OCI-LY7 (cell line): ENCODE measurements around the gene KIF2B. TPM values are rescaled to one million over a fixed set of nuclear protein-coding genes. Genes with fewer than 3 reads are reported as not detected.

ENCODE experiments used
- BruUV-seq: library from RNA; stranded (reverse); fragments of 400-500 nt; replicated peaks from 2 replicates; lab custom pipeline; 2021; lab: Mats Ljungman, UMichigan
- CTCF ChIA-PET: fragments of 300-600 bp; sonication (Branson Sonifier 250); formaldehyde crosslinking; loops from one replicate; lab custom pipeline; 2022; ENCODE audit warnings: antibody characterized with exemption; ENCODE audit not compliant: unreplicated experiment; lab: Charles Lee
- POLR2A ChIA-PET: fragments of 300-600 bp; sonication (Branson Sonifier 250); formaldehyde crosslinking; loops from one replicate; lab custom pipeline; 2022; ENCODE audit warnings: antibody characterized with exemption; lab: Charles Lee
- DNase-seq: peaks from one replicate; pipeline ENCODE4 v3.0.0-alpha.2; 2015; ENCODE audit warnings: low spot score
- H2AFZ ChIP-seq: fragments of 200-600 bp; sonication (generic), shearing (Covaris generic); 2 replicates; pipeline ENCODE4 v1.6.1; 2014; ENCODE audit warnings: mild to moderate bottlenecking, antibody characterized with exemption, low read length, moderate library complexity
- H3K27ac ChIP-seq: fragments of 200-600 bp; sonication (generic); 2 replicates; pipeline ENCODE4 v1.5.1; 2014; ENCODE audit warnings: mixed run types, low read depth, mild to moderate bottlenecking, moderate library complexity, low read length, inconsistent platforms; ENCODE audit not compliant: poor library complexity, severe bottlenecking
- H3K36me3 ChIP-seq: fragments of 200-600 bp; sonication (generic); 2 replicates; pipeline ENCODE4 v1.6.1; 2014; ENCODE audit warnings: mild to moderate bottlenecking, antibody characterized with exemption, low read length, moderate library complexity, mixed read lengths; ENCODE audit not compliant: insufficient read depth
- H3K4me1 ChIP-seq: fragments of 200-600 bp; sonication (generic); 2 replicates; pipeline ENCODE4 v1.5.1; 2014; ENCODE audit warnings: mild to moderate bottlenecking, low read length; ENCODE audit not compliant: insufficient read depth, poor library complexity, severe bottlenecking
- H3K4me2 ChIP-seq: fragments of 200-600 bp; sonication (generic); 2 replicates; pipeline ENCODE4 v1.6.1; 2014; ENCODE audit warnings: mild to moderate bottlenecking, low read length
- H3K4me3 ChIP-seq: fragments of 200-600 bp; sonication (generic); 2 replicates; pipeline ENCODE4 v1.5.1; 2014; ENCODE audit warnings: mild to moderate bottlenecking, low read depth, low read length; ENCODE audit not compliant: poor library complexity, severe bottlenecking
- H3K79me2 ChIP-seq: fragments of 200-600 bp; sonication (generic); 2 replicates; pipeline ENCODE4 v1.6.1; 2016; ENCODE audit warnings: low read depth, mild to moderate bottlenecking, low read length, moderate library complexity, mixed read lengths; ENCODE audit not compliant: insufficient read depth
- H3K9me2 ChIP-seq: fragments of 200-600 bp; sonication (generic); 2 replicates; pipeline ENCODE4 v1.6.1; 2016; ENCODE audit warnings: mild to moderate bottlenecking, low read length, mixed read lengths; ENCODE audit not compliant: insufficient read depth
- H3K9me3 ChIP-seq: fragments of 200-600 bp; sonication (generic); 2 replicates; pipeline ENCODE4 v1.6.1; 2014; ENCODE audit warnings: mild to moderate bottlenecking, mixed run types, low read length, mixed read lengths
- H4K20me1 ChIP-seq: fragments of 200-600 bp; sonication (generic); 2 replicates; pipeline ENCODE4 v1.6.1; 2014; ENCODE audit warnings: mild to moderate bottlenecking, antibody characterized with exemption, low read length, moderate library complexity, mixed read lengths; ENCODE audit not compliant: insufficient read depth
- CTCF ChIP-seq: fragments of 200-600 bp; sonication (generic); conservative IDR thresholded peaks from 2 replicates; pipeline ENCODE4 v1.5.1; 2014; ENCODE audit warnings: mild to moderate bottlenecking, antibody characterized with exemption, low read length, moderate library complexity, mixed read lengths
- EZH2phosphoT487 ChIP-seq: fragments of 200-600 bp; sonication (generic); IDR thresholded peaks from 2 replicates; pipeline ENCODE4 v1.6.1; 2018; ENCODE audit warnings: low read depth, borderline replicate concordance, mild to moderate bottlenecking, mixed run types, antibody characterized with exemption, low read length, moderate library complexity, mixed read lengths
- intact Hi-C: fragments of 100-400 bp; cut with micrococcal nuclease; formaldehyde crosslinking; loops from one replicate; pipeline ENCODE4 v1.10.0; 2022; ENCODE audit not compliant: unreplicated experiment
- total RNA-seq, 2 experiments: library from RNA; depleted of rRNA in 1 of 2; stranded (reverse); fragments of >200 nt in 1 of 2; shearing (Covaris generic) in 1 of 2; gene quantifications; 2 replicates each; pipeline ENCODE4 v1.2.3, GENCODE V29; 2014 to 2022

Gene KIF2B
- total RNA-seq, 2 experiments from 2014 or later, result not detected

DNA sequence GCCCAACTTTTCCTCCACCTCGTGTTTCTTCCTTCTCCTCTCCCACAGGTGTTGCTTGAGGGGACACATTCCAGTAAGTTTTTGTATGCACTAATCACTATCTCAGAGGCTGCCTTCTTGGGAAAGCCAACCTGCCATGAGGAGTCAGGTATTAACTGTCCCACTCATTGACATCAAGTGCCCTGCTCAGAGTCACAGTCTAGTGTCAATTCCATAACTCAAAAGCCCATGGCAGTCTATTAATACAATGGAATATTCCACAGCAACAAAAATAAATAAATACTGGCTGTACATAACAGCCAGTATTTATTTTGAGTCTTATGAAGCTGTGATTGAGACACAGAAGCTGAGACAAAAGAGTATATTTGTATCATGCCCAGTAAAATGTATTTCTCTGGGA lies 26.1 kb upstream of the KIF2B start:
- POLR2A ChIA-PET, result no interaction called here
- TF ChIP-seq EZH2phosphoT487 (no peak), CTCF (no peak)

DNA sequence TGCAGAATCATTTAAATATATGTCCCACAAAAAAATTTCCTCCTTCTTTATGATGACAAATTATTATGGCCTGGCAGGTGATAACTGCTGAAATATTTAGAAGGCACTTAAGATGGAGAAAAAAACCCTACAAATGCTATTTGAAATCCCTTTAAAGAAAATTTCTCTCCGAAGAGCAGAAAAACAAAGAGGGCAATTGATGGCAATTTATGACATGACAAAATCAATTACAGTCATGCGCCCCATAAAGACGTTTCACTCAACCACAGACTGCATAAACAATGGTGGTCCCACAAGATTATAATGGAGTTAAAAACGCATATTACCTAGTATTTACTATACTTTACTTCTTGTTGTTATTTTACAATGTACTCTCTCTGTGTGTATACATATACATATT lies 25.2 kb upstream of the KIF2B start:
- H3K4me3 ChIP-seq, result no peak overlapping the region
- TF ChIP-seq CTCF, result no peak
- no peak for TF ChIP-seq EZH2phosphoT487

More for the DNA sequence above, 26.1 kb upstream of the KIF2B start:
- H3K4me1 ChIP-seq, result no peaks in the 10 kb centered on the region
- DNase-seq, result no peak
- no peak overlapping the region for H3K4me3 ChIP-seq
- H3K4me2 ChIP-seq, result no peak overlapping the region
- no peaks in the 10 kb centered on the region for H3K9me3 ChIP-seq
- intact Hi-C loops, result no loop called here
- no peak overlapping the region for H3K27ac ChIP-seq
- no peaks in the 10 kb centered on the region for H3K9me2 ChIP-seq
- no peaks in the 10 kb centered on the region for H4K20me1 ChIP-seq
- CTCF ChIA-PET, result no interaction called here
- no TSS peak for BruUV-seq
- H3K36me3 ChIP-seq, result no peaks in the 10 kb centered on the region
- no peaks in the 10 kb centered on the region for H3K79me2 ChIP-seq
- H2AFZ ChIP-seq, result no peak overlapping the region

GRCh38 chr17:53804437-53804836 lies 18.3 kb upstream of the KIF2B start:
- Histone ChIP-seq H3K9me3 (no peaks in the 10 kb centered on the region), H3K36me3 (no peaks in the 10 kb centered on the region), H4K20me1 (no peaks in the 10 kb centered on the region), H3K4me2 (no peak overlapping the region), H3K27ac (no peak overlapping the region), H3K4me3 (no peak overlapping the region), H3K9me2 (no peaks in the 10 kb centered on the region), H3K79me2 (no peaks in the 10 kb centered on the region), H2AFZ (no peak overlapping the region), H3K4me1 (no peaks in the 10 kb centered on the region)
- ChIA-PET POLR2A (no interaction called here), CTCF (no interaction called here)
- TF ChIP-seq EZH2phosphoT487 (no peak), CTCF (no peak)
- no peak for DNase-seq
- BruUV-seq, result no TSS peak
- intact Hi-C loops, result no loop called here

More for the DNA sequence above, 25.2 kb upstream of the KIF2B start:
- H4K20me1 ChIP-seq, result no peaks in the 10 kb centered on the region
- ChIA-PET POLR2A (no interaction called here), CTCF (no interaction called here)
- H3K4me2 ChIP-seq, result no peak overlapping the region
- H3K27ac ChIP-seq, result no peak overlapping the region
- intact Hi-C loops, result no loop called here
- BruUV-seq, result no TSS peak
- no peaks in the 10 kb centered on the region for H3K4me1 ChIP-seq
- no peaks in the 10 kb centered on the region for H3K9me3 ChIP-seq
- H3K79me2 ChIP-seq, result no peaks in the 10 kb centered on the region
- no peaks in the 10 kb centered on the region for H3K36me3 ChIP-seq
- no peak for DNase-seq
- H3K9me2 ChIP-seq, result no peaks in the 10 kb centered on the region
- no peak overlapping the region for H2AFZ ChIP-seq
